H1 (cell line): ENCODE measurements around the gene NLRC5. TPM values are rescaled to one million over a fixed set of nuclear protein-coding genes. Genes with fewer than 3 reads are reported as not detected.

Source experiments
- POLR2A ChIP-seq, 2 experiments: IDR thresholded peaks; 1 replicate in 1 of 2; 2 replicates in 1 of 2; pipeline ENCODE4 v1.6.1; 2011; ENCODE audit warnings: low read depth in 2 of 2, low read length in 2 of 2, mild to moderate bottlenecking in 2 of 2; ENCODE audit errors: control extremely low read depth in 1 of 2
- polyA plus RNA-seq, 7 experiments: library from polyadenylated mRNA; depleted of rRNA in 3 of 7; stranded (reverse) in 5 of 7; unstranded in 2 of 7; fragments of >200 nt in 5 of 7; fragments of 200-250 nt in 2 of 7; gene quantifications; 1 replicate in 5 of 7; 2 replicates in 1 of 7; 4 replicates in 1 of 7; pipeline versions ENCODE4 v1.2.1 to v1.2.3, GENCODE V29; 2011 to 2013; ENCODE audit warnings: missing spikeins in 2 of 7, mixed read lengths in 2 of 7
- total RNA-seq: library from RNA; stranded (reverse); fragmentation: NEBNext Ultra II Directional; extraction: Animal tissue kit (Norgen Biotek cat#: 25700); gene quantifications from 2 replicates; pipeline ENCODE4 v1.2.1, GENCODE V29; 2021

NLRC5 gene
- total and polyA plus RNA-seq, 2 of the 8 experiments (the other 6 are each of a cell fraction or from before 2014, with no cell fraction given), result 2.2 to 3.2 TPM

GRCh38 chr16:57112403-57113041 is 123.2 kb downstream of the NLRC5 start (continued):
- no peak for TF ChIP-seq POLR2A (IDR thresholded peaks at IDR 0.05; ENCODE audit: control extremely low read depth in 1 of 2, low read depth in 2 of 2, low read length in 2 of 2)
